Tibial nerve (tissue), 3 donors: ENCODE measurements around the gene HTR2C.

Experiments used
- POLR2A ChIP-seq, 2 donors: fragments of 450-650 bp; IDR thresholded peaks; one replicate each; pipeline ENCODE4 v1.6.1; 2017; ENCODE audit warnings: antibody characterized with exemption in 2 of 2, mild to moderate bottlenecking in 2 of 2, moderate library complexity in 2 of 2
- TF ChIP-seq, protein P1 (sequence below), 5 experiments: fragments of 200-600 bp in 3 of 5; fragments of 450-650 bp in 2 of 5; sonication (generic) in 3 of 5; IDR thresholded peaks; one replicate each; pipeline ENCODE4 v1.5.1; 2016 to 2019; ENCODE audit warnings: antibody characterized with exemption in 5 of 5, mild to moderate bottlenecking in 3 of 5, moderate library complexity in 2 of 5

DNA sequence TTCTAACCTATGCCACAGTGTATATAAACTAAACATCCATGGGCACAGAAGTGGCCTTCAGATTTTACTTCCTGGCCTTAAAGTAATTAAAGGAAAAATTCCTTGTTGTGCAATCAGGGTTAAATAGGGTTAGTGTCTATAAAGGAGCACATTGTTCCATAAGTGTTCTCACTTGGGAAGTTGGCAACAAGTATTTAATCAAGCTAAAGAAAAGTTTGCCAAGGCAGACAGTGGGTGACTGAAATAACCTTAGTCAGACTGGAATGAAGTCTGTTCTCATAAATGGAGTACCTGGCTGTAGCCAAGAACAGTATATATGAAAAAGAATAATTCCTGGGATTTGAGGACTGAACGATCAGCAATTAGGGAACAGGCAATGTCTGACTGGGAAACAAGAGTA is 213.6 kb downstream of the HTR2C start:
- TF ChIP-seq, protein P1, sequence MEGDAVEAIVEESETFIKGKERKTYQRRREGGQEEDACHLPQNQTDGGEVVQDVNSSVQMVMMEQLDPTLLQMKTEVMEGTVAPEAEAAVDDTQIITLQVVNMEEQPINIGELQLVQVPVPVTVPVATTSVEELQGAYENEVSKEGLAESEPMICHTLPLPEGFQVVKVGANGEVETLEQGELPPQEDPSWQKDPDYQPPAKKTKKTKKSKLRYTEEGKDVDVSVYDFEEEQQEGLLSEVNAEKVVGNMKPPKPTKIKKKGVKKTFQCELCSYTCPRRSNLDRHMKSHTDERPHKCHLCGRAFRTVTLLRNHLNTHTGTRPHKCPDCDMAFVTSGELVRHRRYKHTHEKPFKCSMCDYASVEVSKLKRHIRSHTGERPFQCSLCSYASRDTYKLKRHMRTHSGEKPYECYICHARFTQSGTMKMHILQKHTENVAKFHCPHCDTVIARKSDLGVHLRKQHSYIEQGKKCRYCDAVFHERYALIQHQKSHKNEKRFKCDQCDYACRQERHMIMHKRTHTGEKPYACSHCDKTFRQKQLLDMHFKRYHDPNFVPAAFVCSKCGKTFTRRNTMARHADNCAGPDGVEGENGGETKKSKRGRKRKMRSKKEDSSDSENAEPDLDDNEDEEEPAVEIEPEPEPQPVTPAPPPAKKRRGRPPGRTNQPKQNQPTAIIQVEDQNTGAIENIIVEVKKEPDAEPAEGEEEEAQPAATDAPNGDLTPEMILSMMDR (IDR thresholded peaks at IDR 0.05): no peak
- no peak for TF ChIP-seq POLR2A (IDR thresholded peaks at IDR 0.05)
